K562 (cell line): Measurements from ENCODE around the gene CBR4.

Experiments used
- CEBPB ChIP-seq: fragments of 450-650 bp; IDR thresholded peaks from 2 replicates; pipeline ENCODE4 v1.6.1; 2016; ENCODE audit warnings: missing genetic modification characterization, missing compliant biosample characterization
- CREB1 ChIP-seq, 2 experiments: sonication (generic) in 1 of 2; formaldehyde crosslinking in 1 of 2; IDR thresholded peaks; 2 replicates each; pipeline versions ENCODE4 v1.6.1 to v1.8.0; 2012 to 2022; ENCODE audit warnings: inconsistent platforms in 1 of 2, mild to moderate bottlenecking in 1 of 2, missing genetic modification reagents in 1 of 2, moderate library complexity in 1 of 2
- CREM ChIP-seq: IDR thresholded peaks from 2 replicates; pipeline ENCODE4 v1.6.1; 2014; ENCODE audit warnings: antibody characterized with exemption, low read depth
- ESRRA ChIP-seq: fragments of 450-650 bp; IDR thresholded peaks from 2 replicates; pipeline ENCODE4 v1.6.1; 2014; ENCODE audit warnings: low read depth, mild to moderate bottlenecking, moderate library complexity, borderline replicate concordance
- EZH2 ChIP-seq: IDR thresholded peaks from 2 replicates; pipeline ENCODE4 v1.6.1; 2012; ENCODE audit warnings: low read depth, mild to moderate bottlenecking, inconsistent platforms, low read length, borderline replicate concordance
- MCM3 ChIP-seq: fragments of 450-650 bp; IDR thresholded peaks from 2 replicates; pipeline ENCODE4 v1.6.1; 2016
- NCOA2 ChIP-seq, 2 experiments: fragments of 450-650 bp; IDR thresholded peaks; 2 replicates each; pipeline ENCODE4 v1.6.1; 2018; ENCODE audit warnings: mild to moderate bottlenecking in 2 of 2, moderate library complexity in 1 of 2; ENCODE audit not compliant: partially characterized antibody in 2 of 2
- POLR2A ChIP-seq: fragments of 450-650 bp; conservative IDR thresholded peaks from 2 replicates; pipeline ENCODE4 v1.6.1; 2016
- POLR2AphosphoS2 ChIP-seq: IDR thresholded peaks from 2 replicates; pipeline ENCODE4 v1.6.1; 2012; ENCODE audit warnings: low read length, improper control_type of control experiment
- SMC3 ChIP-seq: conservative IDR thresholded peaks from 2 replicates; pipeline ENCODE4 v1.6.1; 2011; ENCODE audit warnings: low read depth, low read length, improper control_type of control experiment; ENCODE audit not compliant: insufficient read depth
- TCF7L2 ChIP-seq: fragments of 150-350 bp; IDR thresholded peaks from 2 replicates; pipeline ENCODE4 v1.6.1; 2016; ENCODE audit warnings: low read depth, mild to moderate bottlenecking, low read length, moderate library complexity
- ZNF121 ChIP-seq: sonication (generic); formaldehyde crosslinking; conservative IDR thresholded peaks from 2 replicates; pipeline ENCODE4 v1.8.0; 2022; ENCODE audit warnings: missing genetic modification reagents
- ZNF23 ChIP-seq: fragments of 250-450 bp; sonication (Bioruptor Pico); IDR thresholded peaks from 2 replicates; pipeline ENCODE4 v1.4.0; 2020; ENCODE audit warnings: mild to moderate bottlenecking
- TF ChIP-seq, protein P1 (sequence below), 3 experiments: IDR thresholded peaks in 2 of 3; conservative IDR thresholded peaks in 1 of 3; 2 replicates each; pipeline ENCODE4 v1.5.1; 2011 to 2012; ENCODE audit warnings: low read length in 3 of 3, mild to moderate bottlenecking in 3 of 3, control low read depth in 2 of 3, improper control_type of control experiment in 1 of 3, inconsistent platforms in 1 of 3, low read depth in 1 of 3, mixed read lengths in 1 of 3, moderate library complexity in 1 of 3; ENCODE audit not compliant: insufficient read depth in 2 of 3

DNA sequence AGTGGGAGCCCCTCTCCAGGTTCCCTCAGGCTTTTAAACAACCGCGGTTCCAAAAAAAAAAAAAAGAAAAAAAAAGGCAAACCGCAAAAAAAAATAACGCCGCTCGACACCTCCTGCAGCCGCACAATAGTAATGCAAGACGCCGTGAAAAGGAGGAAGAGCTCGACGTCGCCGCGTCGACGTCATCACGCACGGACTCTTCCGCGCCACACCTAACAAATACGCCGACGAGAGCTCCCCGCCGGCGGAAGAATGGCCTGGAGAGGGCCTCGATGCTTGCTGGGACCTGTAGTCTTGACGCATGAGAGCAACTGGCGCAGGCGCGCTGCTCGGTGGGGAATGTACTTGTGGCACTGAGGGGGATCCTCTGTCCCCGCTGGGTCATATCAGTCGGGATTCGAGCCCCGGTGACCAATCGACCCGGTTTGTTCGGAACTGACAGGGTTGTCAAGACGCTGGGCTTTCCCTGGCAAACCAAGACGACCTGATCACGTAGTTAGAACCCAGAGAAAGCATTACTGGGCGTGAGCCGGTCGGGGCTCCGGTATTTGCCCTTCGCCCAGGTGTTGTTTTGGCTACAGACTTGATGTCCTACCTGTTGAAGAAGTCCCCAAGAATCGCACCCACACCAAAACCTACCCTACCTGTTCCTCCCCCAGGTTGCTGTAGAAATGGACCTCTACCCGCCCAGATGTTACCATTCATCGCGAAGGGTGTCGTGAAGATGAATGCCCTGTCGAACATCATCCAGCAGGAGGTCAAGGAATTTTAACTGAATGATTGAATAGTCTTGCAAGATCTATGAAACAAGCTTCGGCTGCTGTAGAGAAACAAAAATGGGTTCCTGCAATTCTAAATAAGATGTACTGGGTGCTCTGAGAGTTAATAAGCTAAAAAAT, at the start of gene CBR4:
- no peak for TF ChIP-seq ZNF23 (CRISPR knock-in tag)
- TF ChIP-seq CREB1 (IDR thresholded peaks at IDR 0.05) = peak; percentile 96
- peak; percentile 94 for TF ChIP-seq CREB1 (CRISPR knock-in tag; IDR thresholded peaks at IDR 0.05)
- no peak for TF ChIP-seq POLR2AphosphoS2
- TF ChIP-seq SMC3 = no peak
- no peak for TF ChIP-seq EZH2
- no peak for TF ChIP-seq MCM3
- TF ChIP-seq ZNF121 (CRISPR knock-in tag) = no peak
- no peak for TF ChIP-seq NCOA2 (IDR thresholded peaks at IDR 0.05; ENCODE audit: partially characterized antibody in 2 of 2)
- TF ChIP-seq CEBPB (tag) = no peak
- peak; percentile 51; the same call in 1 of the 2 replicates for TF ChIP-seq ESRRA
- TF ChIP-seq, protein P1, sequence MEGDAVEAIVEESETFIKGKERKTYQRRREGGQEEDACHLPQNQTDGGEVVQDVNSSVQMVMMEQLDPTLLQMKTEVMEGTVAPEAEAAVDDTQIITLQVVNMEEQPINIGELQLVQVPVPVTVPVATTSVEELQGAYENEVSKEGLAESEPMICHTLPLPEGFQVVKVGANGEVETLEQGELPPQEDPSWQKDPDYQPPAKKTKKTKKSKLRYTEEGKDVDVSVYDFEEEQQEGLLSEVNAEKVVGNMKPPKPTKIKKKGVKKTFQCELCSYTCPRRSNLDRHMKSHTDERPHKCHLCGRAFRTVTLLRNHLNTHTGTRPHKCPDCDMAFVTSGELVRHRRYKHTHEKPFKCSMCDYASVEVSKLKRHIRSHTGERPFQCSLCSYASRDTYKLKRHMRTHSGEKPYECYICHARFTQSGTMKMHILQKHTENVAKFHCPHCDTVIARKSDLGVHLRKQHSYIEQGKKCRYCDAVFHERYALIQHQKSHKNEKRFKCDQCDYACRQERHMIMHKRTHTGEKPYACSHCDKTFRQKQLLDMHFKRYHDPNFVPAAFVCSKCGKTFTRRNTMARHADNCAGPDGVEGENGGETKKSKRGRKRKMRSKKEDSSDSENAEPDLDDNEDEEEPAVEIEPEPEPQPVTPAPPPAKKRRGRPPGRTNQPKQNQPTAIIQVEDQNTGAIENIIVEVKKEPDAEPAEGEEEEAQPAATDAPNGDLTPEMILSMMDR (IDR thresholded peaks at IDR 0.05 in 2 of 3, conservative IDR thresholded peaks at IDR 0.05 in 1 of 3; ENCODE audit: insufficient read depth in 2 of 3, low read depth in 1 of 3, low read length in 3 of 3) = peak in 2 of 3 experiments; percentile 38 to 39; a peak in 3 of 6 replicates
- peak; percentile 94 for TF ChIP-seq POLR2A
- no peak; the same call in 1 of the 2 replicates for TF ChIP-seq TCF7L2
- TF ChIP-seq CREM = peak; percentile 98
